Endothelial cell of umbilical vein (primary cell): ENCODE measurements around the gene SEPTIN5. TPM values are rescaled to one million over a fixed set of nuclear protein-coding genes. Genes with fewer than 3 reads are reported as not detected.

Experiments used
- BruUV-seq: library from RNA; stranded (reverse); fragments of 400-500 nt; replicated peaks from 2 replicates; lab custom pipeline; 2021; lab: Mats Ljungman, UMichigan
- CTCF ChIA-PET: fragments of 300-600, 350-600 bp; sonication (Branson Sonifier 250); formaldehyde crosslinking; loops from one replicate; lab custom pipeline; 2021; ENCODE audit warnings: antibody characterized with exemption, inconsistent platforms; lab: Charles Lee
- POLR2A ChIA-PET: fragments of 300-600, 350-600 bp; sonication (Branson Sonifier 250); formaldehyde crosslinking; loops from one replicate; lab custom pipeline; 2021; ENCODE audit warnings: antibody characterized with exemption, inconsistent platforms; lab: Charles Lee
- DNase-seq: peaks from one replicate; pipeline ENCODE4 v3.0.0-alpha.2; 2011; ENCODE audit warnings: low read depth, low spot score
- FAIRE-seq: peaks from 2 replicates; lab custom pipeline; 2011; peaks lifted over from hg19 to GRCh38; lab: Jason Lieb, UNC
- H2AFZ ChIP-seq: 2 replicates; pipeline ENCODE4 v1.6.0; 2012; ENCODE audit warnings: low read depth, low read length, control low read depth, inconsistent platforms
- H3K27ac ChIP-seq: 2 replicates; pipeline ENCODE4 v1.5.1; 2011; ENCODE audit warnings: low read depth, mild to moderate bottlenecking, control low read depth, low read length, moderate library complexity; ENCODE audit not compliant: insufficient read depth
- H3K27me3 ChIP-seq, 2 experiments: 2 replicates each; pipeline versions ENCODE4 v1.6.0 to v1.6.1; 2011; ENCODE audit warnings: low read length in 2 of 2, mixed read lengths in 1 of 2; ENCODE audit not compliant: control insufficient read depth in 2 of 2, insufficient read depth in 2 of 2
- H3K36me3 ChIP-seq, 2 experiments: 2 replicates in 1 of 2; 3 replicates in 1 of 2; pipeline ENCODE4 v1.5.1; 2011; ENCODE audit warnings: low read length in 2 of 2, mild to moderate bottlenecking in 1 of 2, moderate library complexity in 1 of 2; ENCODE audit not compliant: control insufficient read depth in 2 of 2, insufficient read depth in 2 of 2; ENCODE audit errors: extremely low read depth in 1 of 2
- H3K4me1 ChIP-seq: 3 replicates; pipeline ENCODE4 v1.5.1; 2011; ENCODE audit warnings: mild to moderate bottlenecking, low read length; ENCODE audit not compliant: control insufficient read depth, insufficient read depth; ENCODE audit errors: extremely low read depth
- H3K4me2 ChIP-seq: 2 replicates; pipeline ENCODE4 v1.6.1; 2011; ENCODE audit warnings: low read length, control low read depth, mixed read lengths; ENCODE audit not compliant: insufficient read depth
- H3K4me3 ChIP-seq, 3 experiments: fragments of 200-600 bp in 1 of 3; sonication (generic), shearing (Covaris generic) in 1 of 3; replicated peaks in 1 of 3; 2 replicates each; pipeline ENCODE4 v1.5.1; 2011 to 2016; ENCODE audit warnings: control low read depth in 3 of 3, low read length in 3 of 3, mild to moderate bottlenecking in 2 of 3, inconsistent platforms in 1 of 3, low read depth in 1 of 3, moderate library complexity in 1 of 3; ENCODE audit not compliant: insufficient read depth in 1 of 3
- H3K79me2 ChIP-seq: 2 replicates; pipeline ENCODE4 v1.6.0; 2012; ENCODE audit warnings: low read length, inconsistent platforms; ENCODE audit not compliant: control insufficient read depth, insufficient read depth
- H3K9ac ChIP-seq: replicated peaks from 2 replicates; pipeline ENCODE3; 2011; ENCODE audit warnings: low read length, control low read depth; ENCODE audit not compliant: insufficient read depth; ENCODE audit errors: extremely low read depth
- H3K9me1 ChIP-seq: replicated peaks from 3 replicates; pipeline ENCODE4 v1.6.0; 2011; ENCODE audit warnings: mild to moderate bottlenecking, low read length; ENCODE audit not compliant: control insufficient read depth, insufficient read depth; ENCODE audit errors: extremely low read depth
- H3K9me3 ChIP-seq: replicated peaks from 2 replicates; pipeline ENCODE4 v1.5.1; 2012; ENCODE audit warnings: low read length, inconsistent platforms; ENCODE audit not compliant: control insufficient read depth, insufficient read depth
- H4K20me1 ChIP-seq: replicated peaks from 2 replicates; pipeline ENCODE3; 2011; ENCODE audit warnings: mild to moderate bottlenecking, low read length; ENCODE audit not compliant: control insufficient read depth, insufficient read depth; ENCODE audit errors: extremely low read depth
- FOS ChIP-seq: IDR thresholded peaks from 2 replicates; pipeline ENCODE4 v1.6.1; 2011; ENCODE audit warnings: mild to moderate bottlenecking, low read length, moderate library complexity, borderline replicate concordance; ENCODE audit not compliant: insufficient read depth
- GATA2 ChIP-seq: IDR thresholded peaks from 2 replicates; pipeline ENCODE4 v1.7.0; 2011; ENCODE audit warnings: low read depth, mild to moderate bottlenecking, moderate library complexity, mixed read lengths, low read length; ENCODE audit not compliant: insufficient read length, insufficient read depth
- MYC ChIP-seq: IDR thresholded peaks from one replicate; pipeline ENCODE4 v1.6.1; 2011; ENCODE audit warnings: mild to moderate bottlenecking, low read depth, low read length
- POLR2A ChIP-seq: IDR thresholded peaks from 2 replicates; pipeline ENCODE4 v1.6.1; 2012; ENCODE audit warnings: low read depth, mild to moderate bottlenecking, control low read depth, low read length
- POLR2AphosphoS5 ChIP-seq: IDR thresholded peaks from 2 replicates; pipeline ENCODE4 v1.6.1; 2012; ENCODE audit warnings: low read depth, mild to moderate bottlenecking, control low read depth, low read length, moderate library complexity; ENCODE audit not compliant: insufficient read depth
- dilution Hi-C: fragments of 300-500 bp; cut with MboI; formaldehyde crosslinking; loops from one replicate; pipeline ENCODE4 v1.15.0; 2019; ENCODE audit warnings: low sequenced_read_pairs; ENCODE audit not compliant: extremely low pct_ligation_motif_present
- intact Hi-C: fragments of 100-400 bp; cut with micrococcal nuclease; formaldehyde crosslinking; loops from one replicate; pipeline ENCODE4 v1.10.0; 2022
- polyA plus RNA-seq, 4 experiments: library from polyadenylated mRNA; depleted of rRNA in 3 of 4; stranded (reverse) in 3 of 4; unstranded in 1 of 4; fragments of >200 nt; gene quantifications; 2 replicates each; pipeline versions ENCODE4 v1.2.1 to v1.2.3, GENCODE V29; 2011 to 2012; ENCODE audit warnings: missing spikeins in 1 of 4
- total RNA-seq: library from RNA; stranded (reverse); gene quantifications from 2 replicates; pipeline ENCODE4 v1.2.3, GENCODE V29; 2021
- TF ChIP-seq, protein P1 (sequence below): IDR thresholded peaks from 2 replicates; pipeline ENCODE4 v1.6.1; 2011; ENCODE audit not compliant: insufficient read depth, insufficient read length

Gene SEPTIN5
- total and polyA plus RNA-seq, 2 donors (not counting 3 experiments of a cell fraction or from before 2014, with no cell fraction given): 31.1 to 35.8 TPM

DNA sequence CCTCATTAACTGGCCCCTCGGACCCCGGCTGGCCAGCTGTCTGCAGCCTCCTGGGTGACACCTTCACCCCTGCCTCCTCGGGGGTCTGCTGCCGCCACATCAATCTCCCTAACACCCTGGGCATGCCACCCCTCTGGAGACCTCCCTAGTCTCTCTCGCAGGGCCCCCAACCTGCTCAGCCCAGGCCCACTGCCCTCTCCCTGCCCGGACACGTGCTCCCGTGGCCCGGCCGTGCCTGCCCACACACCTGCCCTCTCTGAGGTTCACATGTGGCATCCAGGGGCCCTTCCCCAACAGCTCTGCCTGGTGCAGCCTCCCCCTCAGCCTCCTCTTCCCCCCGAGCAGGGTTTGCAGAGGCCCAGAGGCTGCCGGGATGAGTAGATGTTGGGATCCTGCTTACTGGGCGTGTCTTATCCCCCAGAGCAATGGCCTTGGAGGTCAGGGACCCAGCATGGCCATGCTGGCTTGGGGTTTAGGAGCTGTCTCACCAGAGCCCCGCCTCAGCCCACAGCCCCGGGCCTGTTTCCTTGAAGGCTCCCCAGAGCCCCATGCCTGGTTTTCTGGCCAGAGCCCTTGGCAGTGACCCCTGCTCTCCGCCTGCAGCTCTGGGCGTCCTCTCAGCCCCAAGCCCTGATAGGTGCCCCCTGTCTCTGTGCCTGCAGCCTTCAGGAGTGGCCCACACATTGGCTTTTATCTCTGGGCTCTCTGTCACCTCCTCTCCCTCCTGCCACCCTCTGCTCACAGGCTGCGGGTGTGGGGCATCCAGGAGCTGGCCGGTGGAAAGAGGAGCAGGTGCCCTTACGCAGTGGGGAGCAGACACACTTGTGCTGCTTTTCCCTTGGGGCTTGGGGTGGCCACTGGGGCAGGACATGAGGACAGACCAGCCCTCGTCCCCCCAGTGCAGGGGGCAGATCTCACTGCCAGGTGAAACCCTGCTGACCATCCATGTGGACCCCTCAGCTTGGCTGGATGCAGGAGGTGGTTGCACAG lies 25.7 kb upstream of the SEPTIN5 start:
- Histone ChIP-seq H3K4me3 (no peak overlapping the region), H4K20me1 (no peaks in the 10 kb centered on the region), H3K9me3 (no peaks in the 10 kb centered on the region), H3K9me1 (no peaks in the 10 kb centered on the region), H3K4me1 (peaks cover 6% of the 10 kb centered on the region), H3K36me3 (no peaks in the 10 kb centered on the region), H3K9ac (no peak overlapping the region), H3K4me2 (no peak overlapping the region), H3K27ac (no peak overlapping the region), H3K79me2 (no peaks in the 10 kb centered on the region), H2AFZ (no peak overlapping the region), H3K27me3 (peaks cover 2 to 11% of the 10 kb centered on the region in 2 experiments)
- dilution Hi-C loops (no loop called here), intact Hi-C loops (no loop called here)
- POLR2A ChIA-PET: no interaction called here
- CTCF ChIA-PET: interaction anchor here (1.3 to 2.1 kb wide), 3 partner anchors 9 to 17 kb away, joined by 4 to 11 read pairs (median 5); no protein-coding TSS in a partner anchor
- TF ChIP-seq GATA2 (no peak), POLR2AphosphoS5 (no peak), POLR2A (no peak), MYC (no peak), FOS (no peak)
- TF ChIP-seq, protein P1, sequence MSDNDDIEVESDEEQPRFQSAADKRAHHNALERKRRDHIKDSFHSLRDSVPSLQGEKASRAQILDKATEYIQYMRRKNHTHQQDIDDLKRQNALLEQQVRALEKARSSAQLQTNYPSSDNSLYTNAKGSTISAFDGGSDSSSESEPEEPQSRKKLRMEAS: no peak
- FAIRE-seq (no peak), DNase-seq (no peak)
- BruUV-seq: no TSS peak

DNA sequence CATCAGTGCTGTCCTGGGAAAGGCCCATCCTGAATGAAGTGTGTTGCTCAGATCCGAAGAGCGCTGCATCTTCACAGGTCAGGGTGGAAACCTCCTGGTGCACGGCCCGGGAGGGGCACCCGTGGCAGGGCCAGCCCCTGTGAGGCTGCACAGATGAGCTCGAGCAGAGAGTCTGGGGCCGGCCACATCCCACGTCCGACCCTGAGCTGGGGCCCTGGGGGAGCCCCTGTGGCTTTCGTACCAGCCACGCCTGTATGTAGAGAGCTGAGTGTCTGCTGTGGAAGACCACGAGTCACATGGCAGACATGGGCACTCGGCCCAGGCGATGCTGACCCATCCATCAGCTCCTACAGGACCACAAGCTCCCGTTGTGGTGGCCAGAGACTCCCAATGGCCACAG lies 24.9 kb upstream of the SEPTIN5 start:
- TF ChIP-seq FOS: no peak
- Histone ChIP-seq H3K27ac (no peak overlapping the region), H3K4me1 (peaks cover 6% of the 10 kb centered on the region), H3K9ac (no peak overlapping the region), H3K27me3 (peaks cover 0 to 5% of the 10 kb centered on the region in 2 experiments), H3K79me2 (no peaks in the 10 kb centered on the region), H3K9me1 (no peaks in the 10 kb centered on the region), H3K4me2 (no peak overlapping the region), H3K4me3 (no peak overlapping the region), H3K9me3 (no peaks in the 10 kb centered on the region), H2AFZ (no peak overlapping the region), H4K20me1 (no peaks in the 10 kb centered on the region), H3K36me3 (no peaks in the 10 kb centered on the region)
- CTCF ChIA-PET: interaction anchor here (1.3 to 2.1 kb wide), 3 partner anchors 10 to 16 kb away, joined by 4 to 11 read pairs (median 5); no protein-coding TSS in a partner anchor
- intact Hi-C loops (no loop called here), dilution Hi-C loops (no loop called here)
- DNase-seq (no peak), FAIRE-seq (no peak)
- BruUV-seq: no TSS peak
- POLR2A ChIA-PET: no interaction called here
